ENCODE measurements around the gene SLC7A1. TPM values are rescaled to one million over a fixed set of nuclear protein-coding genes. Genes with fewer than 3 reads are reported as not detected.

Gene SLC7A1
- total RNA-seq, 2 donors from 2014 or later, result 19.1 to 35.3 TPM

DNA sequence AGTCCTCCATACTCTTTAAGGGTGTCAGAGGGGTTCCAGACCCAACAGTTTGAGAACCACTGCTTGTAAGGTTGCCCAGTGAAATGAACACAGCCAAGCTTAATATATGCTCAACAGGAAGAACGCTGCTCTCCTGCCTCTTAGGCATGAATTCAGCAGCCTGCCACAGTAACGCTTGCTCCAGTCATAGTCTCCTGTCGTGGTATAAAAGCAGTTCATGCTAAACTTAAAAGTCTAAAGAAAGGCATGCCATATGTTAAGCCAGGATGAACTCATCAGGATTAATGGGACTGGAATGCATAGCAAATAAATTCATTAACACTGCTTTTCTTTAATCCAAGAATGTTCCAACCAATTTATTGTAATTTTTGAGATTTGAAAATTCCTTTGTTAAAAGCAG, 38.7 kb downstream of the SLC7A1 start:
- H3K27ac ChIP-seq, result no peak overlapping the region
- DNase-seq (ENCODE audit: low spot score), result no peak
- TF ChIP-seq, protein P1, sequence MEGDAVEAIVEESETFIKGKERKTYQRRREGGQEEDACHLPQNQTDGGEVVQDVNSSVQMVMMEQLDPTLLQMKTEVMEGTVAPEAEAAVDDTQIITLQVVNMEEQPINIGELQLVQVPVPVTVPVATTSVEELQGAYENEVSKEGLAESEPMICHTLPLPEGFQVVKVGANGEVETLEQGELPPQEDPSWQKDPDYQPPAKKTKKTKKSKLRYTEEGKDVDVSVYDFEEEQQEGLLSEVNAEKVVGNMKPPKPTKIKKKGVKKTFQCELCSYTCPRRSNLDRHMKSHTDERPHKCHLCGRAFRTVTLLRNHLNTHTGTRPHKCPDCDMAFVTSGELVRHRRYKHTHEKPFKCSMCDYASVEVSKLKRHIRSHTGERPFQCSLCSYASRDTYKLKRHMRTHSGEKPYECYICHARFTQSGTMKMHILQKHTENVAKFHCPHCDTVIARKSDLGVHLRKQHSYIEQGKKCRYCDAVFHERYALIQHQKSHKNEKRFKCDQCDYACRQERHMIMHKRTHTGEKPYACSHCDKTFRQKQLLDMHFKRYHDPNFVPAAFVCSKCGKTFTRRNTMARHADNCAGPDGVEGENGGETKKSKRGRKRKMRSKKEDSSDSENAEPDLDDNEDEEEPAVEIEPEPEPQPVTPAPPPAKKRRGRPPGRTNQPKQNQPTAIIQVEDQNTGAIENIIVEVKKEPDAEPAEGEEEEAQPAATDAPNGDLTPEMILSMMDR (IDR thresholded peaks at IDR 0.05), result no peak
- TF ChIP-seq POLR2AphosphoS5 (IDR thresholded peaks at IDR 0.05) (no peak), POLR2A (IDR thresholded peaks at IDR 0.05) (no peak)
- H3K36me3 ChIP-seq, result no peaks in the 10 kb centered on the region
- WGBS, result 85% methylated on average over 3 of the region's 3 CpGs
- no peaks in the 10 kb centered on the region for H3K27me3 ChIP-seq (replicated peaks; ENCODE audit: insufficient read depth)
- intact Hi-C loops (cut with DNase I), result no loop called here
- H3K4me3 ChIP-seq, result no peak overlapping the region
- no peaks in the 10 kb centered on the region for H3K9me3 ChIP-seq
- H3K4me1 ChIP-seq (replicated peaks), result no peaks in the 10 kb centered on the region

DNA sequence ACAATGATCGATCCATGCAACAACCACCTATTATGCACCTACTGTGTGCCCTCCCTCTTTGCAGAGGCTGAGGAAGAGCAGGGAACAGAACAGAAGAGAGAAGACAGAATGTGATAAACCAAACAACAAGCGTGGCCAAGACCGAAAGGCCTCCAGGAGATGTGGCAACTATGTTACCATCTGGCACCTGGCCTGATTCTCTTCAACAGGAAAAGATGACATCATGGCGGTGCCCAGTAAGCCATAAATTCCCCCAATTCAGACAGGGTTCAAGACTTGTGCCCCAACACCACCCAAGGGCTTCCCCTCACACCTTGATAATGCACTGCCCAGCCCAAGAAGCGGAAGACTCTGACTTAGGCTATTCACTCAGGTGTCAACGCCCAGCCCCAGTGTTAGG, 44.3 kb downstream of the SLC7A1 start:
- intact Hi-C loops (cut with DNase I), result no loop called here
- H3K9me3 ChIP-seq, result no peaks in the 10 kb centered on the region
- 91% methylated on average over 6 of the region's 6 CpGs for WGBS
- no peaks in the 10 kb centered on the region for H3K27me3 ChIP-seq (replicated peaks; ENCODE audit: insufficient read depth)
- DNase-seq (ENCODE audit: low spot score), result no peak
- H3K4me1 ChIP-seq (replicated peaks), result no peaks in the 10 kb centered on the region
- TF ChIP-seq POLR2AphosphoS5 (IDR thresholded peaks at IDR 0.05) (no peak), POLR2A (IDR thresholded peaks at IDR 0.05) (no peak)
- TF ChIP-seq, protein P1 (IDR thresholded peaks at IDR 0.05), result no peak
- no peaks in the 10 kb centered on the region for H3K36me3 ChIP-seq
- H3K27ac ChIP-seq, result no peak overlapping the region
- no peak overlapping the region for H3K4me3 ChIP-seq

DNA sequence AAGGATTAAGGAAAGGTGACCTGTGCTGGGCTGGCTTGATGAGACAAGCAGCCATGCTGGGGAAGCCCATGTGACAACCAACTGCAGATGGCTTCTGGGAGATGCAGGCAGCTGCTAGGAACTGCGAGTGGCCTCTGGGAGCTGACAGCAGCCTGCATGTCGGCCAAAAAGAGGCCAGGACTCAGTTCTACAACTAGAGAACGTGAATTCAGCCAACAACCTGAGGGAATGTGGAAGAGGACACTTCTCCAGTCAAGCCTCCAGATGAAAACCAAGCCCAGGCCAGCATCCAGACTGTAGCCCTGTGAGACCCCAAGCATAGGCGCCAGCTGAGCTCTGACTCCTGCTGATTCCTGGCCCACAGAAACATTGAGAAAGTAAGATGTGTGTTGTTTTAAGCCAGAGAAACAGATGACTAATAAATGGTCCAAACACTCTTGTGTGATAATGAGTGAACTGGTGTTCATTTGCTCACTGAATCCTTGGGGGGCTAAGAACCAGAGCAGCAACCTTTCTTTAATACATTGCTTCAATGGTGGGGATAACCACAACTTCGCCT, 45.0 kb downstream of the SLC7A1 start:
- DNase-seq (ENCODE audit: low spot score), result no peak
- Histone ChIP-seq H3K27me3 (replicated peaks; ENCODE audit: insufficient read depth) (no peaks in the 10 kb centered on the region), H3K36me3 (no peaks in the 10 kb centered on the region), H3K4me3 (no peak overlapping the region), H3K4me1 (replicated peaks) (no peaks in the 10 kb centered on the region), H3K9me3 (no peaks in the 10 kb centered on the region), H3K27ac (no peak overlapping the region)
- 92% methylated on average over 5 of the region's 5 CpGs for WGBS
- no peak for TF ChIP-seq POLR2AphosphoS5 (IDR thresholded peaks at IDR 0.05)
- TF ChIP-seq, protein P1 (IDR thresholded peaks at IDR 0.05), result no peak
- no peak for TF ChIP-seq POLR2A (IDR thresholded peaks at IDR 0.05)
- intact Hi-C loops (cut with DNase I), result no loop called here

DNA sequence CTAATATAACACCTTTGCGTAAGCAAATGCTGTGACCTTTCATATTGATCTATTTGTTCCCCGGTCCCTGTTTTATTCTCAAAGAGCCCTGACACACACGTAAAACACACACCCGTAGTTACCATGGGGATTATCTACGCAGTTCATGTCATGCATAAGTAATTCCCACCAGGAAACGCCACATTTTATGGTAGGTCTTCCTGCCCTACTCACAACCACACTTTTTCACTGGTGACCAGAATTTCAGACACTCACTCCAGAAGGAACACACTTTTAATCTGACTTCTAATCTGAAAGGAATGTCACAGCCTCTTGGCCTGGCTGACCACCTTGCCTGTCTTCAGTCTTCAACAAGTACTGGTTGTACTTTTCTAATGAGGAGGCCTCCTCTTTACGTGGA, 46.8 kb downstream of the SLC7A1 start:
- 61% methylated on average over 7 of the region's 7 CpGs for WGBS
- DNase-seq (ENCODE audit: low spot score), result no peak
- Histone ChIP-seq H3K27me3 (replicated peaks; ENCODE audit: insufficient read depth) (no peaks in the 10 kb centered on the region), H3K9me3 (no peaks in the 10 kb centered on the region), H3K36me3 (no peaks in the 10 kb centered on the region), H3K27ac (no peak overlapping the region), H3K4me1 (replicated peaks) (no peaks in the 10 kb centered on the region), H3K4me3 (no peak overlapping the region)
- TF ChIP-seq POLR2A (IDR thresholded peaks at IDR 0.05) (no peak), POLR2AphosphoS5 (IDR thresholded peaks at IDR 0.05) (no peak)
- TF ChIP-seq, protein P1 (IDR thresholded peaks at IDR 0.05), result no peak
- intact Hi-C loops (cut with DNase I), result no loop called here

DNA sequence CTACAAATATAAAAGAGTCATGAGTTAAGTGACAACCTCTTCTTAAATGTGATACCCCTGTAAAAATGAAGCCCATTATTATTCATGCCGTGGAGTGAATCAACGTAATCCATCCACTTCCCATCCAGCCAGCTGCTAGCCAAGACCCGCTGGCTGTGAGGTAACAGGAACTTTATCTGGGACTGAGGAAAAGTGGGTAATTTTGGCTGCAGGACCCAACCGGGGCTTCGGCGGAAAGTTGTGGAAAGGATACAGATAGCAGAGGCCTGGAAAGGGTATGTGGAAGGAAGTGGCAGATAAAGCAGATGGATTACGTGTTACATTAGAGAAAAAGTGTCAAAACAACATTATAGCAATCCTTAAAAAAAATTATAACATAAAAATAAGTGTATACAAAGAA, 48.3 kb downstream of the SLC7A1 start:
- TF ChIP-seq POLR2AphosphoS5 (IDR thresholded peaks at IDR 0.05), result no peak
- no peak for TF ChIP-seq POLR2A (IDR thresholded peaks at IDR 0.05)
- TF ChIP-seq, protein P1 (IDR thresholded peaks at IDR 0.05), result no peak
- no peak for DNase-seq (ENCODE audit: low spot score)
- Histone ChIP-seq H3K36me3 (no peaks in the 10 kb centered on the region), H3K4me1 (replicated peaks) (no peaks in the 10 kb centered on the region), H3K27ac (no peak overlapping the region), H3K4me3 (no peak overlapping the region), H3K9me3 (no peaks in the 10 kb centered on the region), H3K27me3 (replicated peaks; ENCODE audit: insufficient read depth) (no peaks in the 10 kb centered on the region)
- intact Hi-C loops (cut with DNase I), result no loop called here
- WGBS, result 78% methylated on average over 7 of the region's 7 CpGs
